HepG2 (cell line): ENCODE data around the gene MBD5. TPM values are rescaled to one million over a fixed set of nuclear protein-coding genes. Genes with fewer than 3 reads are reported as not detected.

Experiments
- ATAC-seq: fragments of 200-7000 bp; cut with Tn5 transposase; 3 replicates; pipeline ENCODE4 v1.9.1; 2020; ENCODE audit warnings: mild to moderate bottlenecking, moderate library complexity
- BruUV-seq: library from RNA; stranded (reverse); fragments of 400-500 nt; replicated peaks from 2 replicates; lab custom pipeline; 2021; lab: Mats Ljungman, UMichigan
- CTCF ChIA-PET: fragments of 300-600 bp; formaldehyde crosslinking; extraction: SDS; loops from one replicate; lab custom pipeline; 2021; ENCODE audit warnings: low total read pairs, inconsistent platforms, low intra/inter-chr PET ratio; lab: Yijun Ruan, JAX
- POLR2A ChIA-PET: fragments of 350-600 bp; sonication (Branson Sonifier 250); formaldehyde crosslinking; loops from one replicate; lab custom pipeline; 2020; ENCODE audit warnings: antibody characterized with exemption, inconsistent platforms; lab: Yijun Ruan, JAX
- DNase-seq: peaks from one replicate; pipeline ENCODE4 v3.0.0-alpha.2; 2015; ENCODE audit warnings: low spot score
- FAIRE-seq: peaks from 3 replicates; lab custom pipeline; 2011; peaks lifted over from hg19 to GRCh38; lab: Jason Lieb, UNC
- H2AFZ ChIP-seq: one replicate; pipeline ENCODE4 v1.6.1; 2011; ENCODE audit warnings: low read length, inconsistent platforms
- H3K27ac ChIP-seq: fragments of 300-600 bp; 3 replicates; pipeline ENCODE4 v1.8.0; 2011; ENCODE audit warnings: mixed run types, mild to moderate bottlenecking, mixed read lengths, low read length, inconsistent platforms; ENCODE audit not compliant: insufficient read depth; ENCODE audit errors: extremely low read length
- H3K27me3 ChIP-seq, 2 experiments: fragments of 200-600 bp in 1 of 2; 2 replicates in 1 of 2; 3 replicates in 1 of 2; pipeline versions ENCODE4 v1.6.0 to v1.8.0; 2011; ENCODE audit warnings: low read length in 2 of 2, mild to moderate bottlenecking in 2 of 2, moderate library complexity in 2 of 2, inconsistent platforms in 1 of 2; ENCODE audit not compliant: insufficient read depth in 2 of 2, control insufficient read depth in 1 of 2
- H3K36me3 ChIP-seq, 2 experiments: fragments of 200-600 bp in 1 of 2; replicated peaks in 1 of 2; 2 replicates in 1 of 2; 3 replicates in 1 of 2; pipeline versions ENCODE4 v1.5.1 to v1.8.0; 2011; ENCODE audit warnings: low read length in 2 of 2, inconsistent platforms in 1 of 2; ENCODE audit not compliant: insufficient read depth in 2 of 2, control insufficient read depth in 1 of 2
- H3K4me1 ChIP-seq: 2 replicates; pipeline ENCODE4 v1.5.1; 2012; ENCODE audit warnings: low read length, inconsistent platforms; ENCODE audit not compliant: insufficient read depth
- H3K4me2 ChIP-seq: 2 replicates; pipeline ENCODE4 v1.6.0; 2011; ENCODE audit warnings: low read depth, low read length, inconsistent platforms
- H3K4me3 ChIP-seq, 3 experiments: fragments of 200-600 bp in 1 of 3; sonication (generic), shearing (Covaris generic) in 1 of 3; replicated peaks in 1 of 3; 2 replicates each; pipeline ENCODE4 v1.5.1; 2011 to 2016; ENCODE audit warnings: low read length in 3 of 3, inconsistent platforms in 2 of 3, low read depth in 2 of 3, mild to moderate bottlenecking in 2 of 3, control low read depth in 1 of 3, mixed read lengths in 1 of 3; ENCODE audit not compliant: insufficient read depth in 1 of 3
- H3K79me2 ChIP-seq: one replicate; pipeline ENCODE4 v1.6.1; 2011; ENCODE audit warnings: low read length, inconsistent platforms; ENCODE audit not compliant: insufficient read depth
- H3K9ac ChIP-seq: 2 replicates; pipeline ENCODE4 v1.6.0; 2011; ENCODE audit warnings: mild to moderate bottlenecking, low read depth, low read length, inconsistent platforms; ENCODE audit not compliant: insufficient read depth
- H3K9me3 ChIP-seq: 2 replicates; pipeline ENCODE4 v1.5.1; 2012; ENCODE audit warnings: mild to moderate bottlenecking, low read length
- H4K20me1 ChIP-seq: 2 replicates; pipeline ENCODE4 v1.6.0; 2011; ENCODE audit warnings: inconsistent platforms, mild to moderate bottlenecking, low read length, moderate library complexity; ENCODE audit not compliant: insufficient read depth
- CHD4 ChIP-seq: fragments of 200-600 bp; sonication (generic); IDR thresholded peaks from 2 replicates; pipeline ENCODE4 v1.7.0; 2017; ENCODE audit warnings: mild to moderate bottlenecking, low read length, borderline replicate concordance
- GATA4 ChIP-seq: sonication (generic); IDR thresholded peaks from 2 replicates; pipeline ENCODE4 v1.6.1; 2016; ENCODE audit warnings: antibody characterized with exemption, low read depth, borderline replicate concordance
- MAFF ChIP-seq: IDR thresholded peaks from 2 replicates; pipeline ENCODE4 v1.6.1; 2011; ENCODE audit warnings: low read depth, low read length, improper control_type of control experiment
- MYNN ChIP-seq: sonication (generic); formaldehyde crosslinking; IDR thresholded peaks from 2 replicates; pipeline ENCODE4 v1.4.0; 2020; ENCODE audit warnings: mild to moderate bottlenecking, low read depth, missing genetic modification reagents
- SOX5 ChIP-seq: IDR thresholded peaks from 2 replicates; pipeline ENCODE4 v1.6.1; 2016; ENCODE audit warnings: borderline replicate concordance
- SSRP1 ChIP-seq: IDR thresholded peaks from 2 replicates; pipeline ENCODE4 v1.6.1; 2016; ENCODE audit warnings: control low read depth
- TBX2 ChIP-seq: sonication (generic); formaldehyde crosslinking; IDR thresholded peaks from 2 replicates; pipeline ENCODE4 v1.5.0; 2020; ENCODE audit warnings: missing genetic modification reagents, mild to moderate bottlenecking, borderline replicate concordance
- ZFP62 ChIP-seq: sonication (generic); formaldehyde crosslinking; IDR thresholded peaks from 2 replicates; pipeline ENCODE4 v1.4.0; 2020; ENCODE audit warnings: missing genetic modification reagents
- ZNF260 ChIP-seq: sonication (generic); formaldehyde crosslinking; IDR thresholded peaks from 2 replicates; pipeline ENCODE4 v1.4.0; 2020; ENCODE audit warnings: missing genetic modification reagents, low read depth, mild to moderate bottlenecking, borderline replicate concordance
- ZNF572 ChIP-seq: sonication (generic); formaldehyde crosslinking; IDR thresholded peaks from 2 replicates; pipeline ENCODE4 v1.5.1; 2020; ENCODE audit warnings: mild to moderate bottlenecking, missing genetic modification reagents
- ZSCAN29 ChIP-seq: sonication (generic); formaldehyde crosslinking; conservative IDR thresholded peaks from 2 replicates; pipeline ENCODE4 v1.4.0; 2020; ENCODE audit warnings: mild to moderate bottlenecking, missing genetic modification reagents
- WGBS: methylation state at CpG from one replicate; pipeline ENCODE4 v1.1.6; 2017; ENCODE audit warnings: low lambda C conversion rate; 5-methylcytosine and 5-hydroxymethylcytosine counted together
- in situ Hi-C: cut with HindIII; loops from 2 replicates; pipeline ENCODE4 v1.10.0; 2017; ENCODE audit warnings: low pct_unique_long_range_greater_than_20kb; ENCODE audit not compliant: extremely low pct_ligation_motif_present
- intact Hi-C: fragments of 100-400 bp; cut with micrococcal nuclease; formaldehyde crosslinking; loops from one replicate; pipeline ENCODE4 v1.10.0; 2022; ENCODE audit not compliant: unreplicated experiment
- polyA plus RNA-seq, 8 experiments: library from polyadenylated mRNA; depleted of rRNA in 3 of 8; stranded (reverse) in 7 of 8; unstranded in 1 of 8; fragments of >200 nt; fragmentation: Illumina TruSeq in 4 of 8; extraction: Trizol in 4 of 8; gene quantifications; 2 replicates each; pipeline versions ENCODE4 v1.2.1 to v1.2.3, GENCODE V29; 2011 to 2016; ENCODE audit warnings: low read depth in 4 of 8, missing spikeins in 1 of 8, mixed read lengths in 1 of 8; ENCODE audit not compliant: insufficient read depth in 1 of 8
- total RNA-seq, 5 experiments: library from RNA; depleted of rRNA; stranded (reverse); fragments of >200 nt; fragmentation: Illumina TruSeq; extraction: Trizol; gene quantifications; 2 replicates each; pipeline ENCODE4 v1.2.3, GENCODE V29; 2016; ENCODE audit warnings: low read depth in 1 of 5
- TF ChIP-seq, protein P1 (sequence below): sonication (generic); formaldehyde crosslinking; IDR thresholded peaks from 2 replicates; pipeline ENCODE4 v1.4.0; 2020; ENCODE audit warnings: missing genetic modification reagents
- TF ChIP-seq, protein P2 (sequence below): sonication (generic); formaldehyde crosslinking; IDR thresholded peaks from 2 replicates; pipeline ENCODE4 v1.4.0; 2020; ENCODE audit warnings: missing genetic modification reagents

Gene MBD5
- total and polyA plus RNA-seq, 2 of the 13 experiments (the other 11 are each of a cell fraction or from before 2014, with no cell fraction given), result 13.5 to 26.4 TPM

DNA sequence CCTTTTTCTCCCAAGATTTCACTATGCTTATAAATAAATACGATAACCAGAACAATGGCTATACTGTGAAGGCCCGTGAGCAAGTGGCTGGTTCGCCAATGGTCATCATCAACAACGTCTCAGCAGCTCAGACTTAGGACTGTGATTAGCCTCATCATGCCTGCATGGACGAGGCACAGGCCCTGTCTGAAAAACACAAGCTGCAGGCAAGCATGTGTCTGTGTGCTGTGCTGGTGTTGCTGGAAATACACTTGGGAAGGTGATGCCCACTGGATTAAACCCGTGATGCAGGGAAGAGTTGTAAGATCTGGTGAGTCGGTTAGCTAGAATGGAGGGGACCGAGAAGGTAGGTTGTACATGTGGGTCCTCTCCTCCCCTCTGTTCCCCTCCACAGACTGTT, 512.1 kb downstream of the MBD5 start:
- no peak for FAIRE-seq

DNA sequence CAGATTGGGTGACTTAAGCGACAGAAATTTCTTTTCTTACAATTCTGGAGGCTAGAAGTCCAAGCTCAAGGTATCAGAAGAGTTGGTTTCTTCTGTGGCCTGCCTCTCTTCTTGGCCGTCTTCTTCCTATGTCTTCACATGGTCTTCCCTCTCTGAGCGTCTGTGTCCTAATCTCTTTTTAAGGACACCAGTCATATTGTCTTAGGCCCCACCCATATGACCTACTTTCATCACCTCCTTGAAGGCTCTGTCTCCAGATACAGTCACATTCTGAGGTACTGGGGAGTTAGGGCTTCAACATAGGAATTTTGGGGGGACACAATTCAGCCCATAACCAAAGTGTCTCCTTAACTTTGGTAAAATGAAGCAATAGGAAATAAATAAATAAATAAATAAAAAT, 512.8 kb downstream of the MBD5 start:
- no peaks in the 10 kb centered on the region for H3K79me2 ChIP-seq
- FAIRE-seq (no peak), DNase-seq (no peak), ATAC-seq (no peak)
- H3K9me3 ChIP-seq, result no peaks in the 10 kb centered on the region
- ChIA-PET POLR2A (no interaction called here), CTCF (no interaction called here)
- H3K4me1 ChIP-seq, result peaks cover 13% of the 10 kb centered on the region
- H3K27ac ChIP-seq, result no peak overlapping the region
- no peak overlapping the region for H3K4me3 ChIP-seq
- H3K4me2 ChIP-seq, result no peak overlapping the region
- peaks cover 0 to 27% of the 10 kb centered on the region in 2 experiments; a peak in 2 of 5 replicates for H3K27me3 ChIP-seq
- no peaks in the 10 kb centered on the region for H3K36me3 ChIP-seq
- H3K9ac ChIP-seq, result no peak overlapping the region
- H2AFZ ChIP-seq, result no peak overlapping the region
- intact Hi-C loops, result no loop called here
- in situ Hi-C loops, result no loop called here
- WGBS, result 38% methylated on average over 3 of the region's 3 CpGs
- BruUV-seq, result no TSS peak
- no peaks in the 10 kb centered on the region for H4K20me1 ChIP-seq
- TF ChIP-seq, protein P1, sequence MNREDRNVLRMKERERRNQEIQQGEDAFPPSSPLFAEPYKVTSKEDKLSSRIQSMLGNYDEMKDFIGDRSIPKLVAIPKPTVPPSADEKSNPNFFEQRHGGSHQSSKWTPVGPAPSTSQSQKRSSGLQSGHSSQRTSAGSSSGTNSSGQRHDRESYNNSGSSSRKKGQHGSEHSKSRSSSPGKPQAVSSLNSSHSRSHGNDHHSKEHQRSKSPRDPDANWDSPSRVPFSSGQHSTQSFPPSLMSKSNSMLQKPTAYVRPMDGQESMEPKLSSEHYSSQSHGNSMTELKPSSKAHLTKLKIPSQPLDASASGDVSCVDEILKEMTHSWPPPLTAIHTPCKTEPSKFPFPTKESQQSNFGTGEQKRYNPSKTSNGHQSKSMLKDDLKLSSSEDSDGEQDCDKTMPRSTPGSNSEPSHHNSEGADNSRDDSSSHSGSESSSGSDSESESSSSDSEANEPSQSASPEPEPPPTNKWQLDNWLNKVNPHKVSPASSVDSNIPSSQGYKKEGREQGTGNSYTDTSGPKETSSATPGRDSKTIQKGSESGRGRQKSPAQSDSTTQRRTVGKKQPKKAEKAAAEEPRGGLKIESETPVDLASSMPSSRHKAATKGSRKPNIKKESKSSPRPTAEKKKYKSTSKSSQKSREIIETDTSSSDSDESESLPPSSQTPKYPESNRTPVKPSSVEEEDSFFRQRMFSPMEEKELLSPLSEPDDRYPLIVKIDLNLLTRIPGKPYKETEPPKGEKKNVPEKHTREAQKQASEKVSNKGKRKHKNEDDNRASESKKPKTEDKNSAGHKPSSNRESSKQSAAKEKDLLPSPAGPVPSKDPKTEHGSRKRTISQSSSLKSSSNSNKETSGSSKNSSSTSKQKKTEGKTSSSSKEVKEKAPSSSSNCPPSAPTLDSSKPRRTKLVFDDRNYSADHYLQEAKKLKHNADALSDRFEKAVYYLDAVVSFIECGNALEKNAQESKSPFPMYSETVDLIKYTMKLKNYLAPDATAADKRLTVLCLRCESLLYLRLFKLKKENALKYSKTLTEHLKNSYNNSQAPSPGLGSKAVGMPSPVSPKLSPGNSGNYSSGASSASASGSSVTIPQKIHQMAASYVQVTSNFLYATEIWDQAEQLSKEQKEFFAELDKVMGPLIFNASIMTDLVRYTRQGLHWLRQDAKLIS (CRISPR knock-in tag), result no peak
- no peak for TF ChIP-seq TBX2 (CRISPR knock-in tag)
- TF ChIP-seq ZSCAN29 (CRISPR knock-in tag), result no peak
- TF ChIP-seq CHD4, result no peak
- TF ChIP-seq ZNF572, result no peak
- no peak for TF ChIP-seq ZNF260 (CRISPR knock-in tag)
- no peak for TF ChIP-seq ZFP62 (CRISPR knock-in tag)
- no peak for TF ChIP-seq SOX5 (CRISPR knock-in tag)
- TF ChIP-seq MYNN (CRISPR knock-in tag), result no peak
- TF ChIP-seq, protein P2, sequence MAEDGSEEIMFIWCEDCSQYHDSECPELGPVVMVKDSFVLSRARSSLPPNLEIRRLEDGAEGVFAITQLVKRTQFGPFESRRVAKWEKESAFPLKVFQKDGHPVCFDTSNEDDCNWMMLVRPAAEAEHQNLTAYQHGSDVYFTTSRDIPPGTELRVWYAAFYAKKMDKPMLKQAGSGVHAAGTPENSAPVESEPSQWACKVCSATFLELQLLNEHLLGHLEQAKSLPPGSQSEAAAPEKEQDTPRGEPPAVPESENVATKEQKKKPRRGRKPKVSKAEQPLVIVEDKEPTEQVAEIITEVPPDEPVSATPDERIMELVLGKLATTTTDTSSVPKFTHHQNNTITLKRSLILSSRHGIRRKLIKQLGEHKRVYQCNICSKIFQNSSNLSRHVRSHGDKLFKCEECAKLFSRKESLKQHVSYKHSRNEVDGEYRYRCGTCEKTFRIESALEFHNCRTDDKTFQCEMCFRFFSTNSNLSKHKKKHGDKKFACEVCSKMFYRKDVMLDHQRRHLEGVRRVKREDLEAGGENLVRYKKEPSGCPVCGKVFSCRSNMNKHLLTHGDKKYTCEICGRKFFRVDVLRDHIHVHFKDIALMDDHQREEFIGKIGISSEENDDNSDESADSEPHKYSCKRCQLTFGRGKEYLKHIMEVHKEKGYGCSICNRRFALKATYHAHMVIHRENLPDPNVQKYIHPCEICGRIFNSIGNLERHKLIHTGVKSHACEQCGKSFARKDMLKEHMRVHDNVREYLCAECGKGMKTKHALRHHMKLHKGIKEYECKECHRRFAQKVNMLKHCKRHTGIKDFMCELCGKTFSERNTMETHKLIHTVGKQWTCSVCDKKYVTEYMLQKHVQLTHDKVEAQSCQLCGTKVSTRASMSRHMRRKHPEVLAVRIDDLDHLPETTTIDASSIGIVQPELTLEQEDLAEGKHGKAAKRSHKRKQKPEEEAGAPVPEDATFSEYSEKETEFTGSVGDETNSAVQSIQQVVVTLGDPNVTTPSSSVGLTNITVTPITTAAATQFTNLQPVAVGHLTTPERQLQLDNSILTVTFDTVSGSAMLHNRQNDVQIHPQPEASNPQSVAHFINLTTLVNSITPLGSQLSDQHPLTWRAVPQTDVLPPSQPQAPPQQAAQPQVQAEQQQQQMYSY, result no peak
- no peak for TF ChIP-seq SSRP1 (CRISPR knock-in tag)
- TF ChIP-seq MAFF, result no peak

More for the DNA sequence above, 512.1 kb downstream of the MBD5 start:
- ATAC-seq (no peak), DNase-seq (no peak)
- no peak for TF ChIP-seq GATA4
- Histone ChIP-seq H3K79me2 (no peaks in the 10 kb centered on the region), H3K27me3 (peaks cover 0 to 21% of the 10 kb centered on the region in 2 experiments; a peak in 3 of 5 replicates), H3K4me2 (no peak overlapping the region), H3K4me1 (peaks cover 13% of the 10 kb centered on the region), H3K36me3 (no peaks in the 10 kb centered on the region), H4K20me1 (no peaks in the 10 kb centered on the region), H3K9ac (no peak overlapping the region), H2AFZ (no peak overlapping the region), H3K27ac (no peak overlapping the region), H3K9me3 (no peaks in the 10 kb centered on the region), H3K4me3 (no peak overlapping the region)
- in situ Hi-C loops, result no loop called here
- POLR2A ChIA-PET, result no interaction called here
- CTCF ChIA-PET, result no interaction called here
- no TSS peak for BruUV-seq
- intact Hi-C loops, result no loop called here
- WGBS, result 29% methylated on average over 8 of the region's 8 CpGs
